Endothelial cell of umbilical vein (primary cell): ENCODE measurements around the gene KCNN3. TPM values are rescaled to one million over a fixed set of nuclear protein-coding genes. Genes with fewer than 3 reads are reported as not detected.

Source experiments
- BruUV-seq: library from RNA; stranded (reverse); fragments of 400-500 nt; replicated peaks from 2 replicates; lab custom pipeline; 2021; lab: Mats Ljungman, UMichigan
- CTCF ChIA-PET: fragments of 300-600, 350-600 bp; sonication (Branson Sonifier 250); formaldehyde crosslinking; loops from one replicate; lab custom pipeline; 2021; ENCODE audit warnings: antibody characterized with exemption, inconsistent platforms; lab: Charles Lee
- POLR2A ChIA-PET: fragments of 300-600, 350-600 bp; sonication (Branson Sonifier 250); formaldehyde crosslinking; loops from one replicate; lab custom pipeline; 2021; ENCODE audit warnings: antibody characterized with exemption, inconsistent platforms; lab: Charles Lee
- DNase-seq: peaks from one replicate; pipeline ENCODE4 v3.0.0-alpha.2; 2011; ENCODE audit warnings: low read depth, low spot score
- FAIRE-seq: peaks from 2 replicates; lab custom pipeline; 2011; peaks lifted over from hg19 to GRCh38; lab: Jason Lieb, UNC
- H2AFZ ChIP-seq: 2 replicates; pipeline ENCODE4 v1.6.0; 2012; ENCODE audit warnings: low read depth, low read length, control low read depth, inconsistent platforms
- H3K27ac ChIP-seq: 2 replicates; pipeline ENCODE4 v1.5.1; 2011; ENCODE audit warnings: low read depth, mild to moderate bottlenecking, control low read depth, low read length, moderate library complexity; ENCODE audit not compliant: insufficient read depth
- H3K27me3 ChIP-seq, 2 experiments: 2 replicates each; pipeline versions ENCODE4 v1.6.0 to v1.6.1; 2011; ENCODE audit warnings: low read length in 2 of 2, mixed read lengths in 1 of 2; ENCODE audit not compliant: control insufficient read depth in 2 of 2, insufficient read depth in 2 of 2
- H3K36me3 ChIP-seq, 2 experiments: 2 replicates in 1 of 2; 3 replicates in 1 of 2; pipeline ENCODE4 v1.5.1; 2011; ENCODE audit warnings: low read length in 2 of 2, mild to moderate bottlenecking in 1 of 2, moderate library complexity in 1 of 2; ENCODE audit not compliant: control insufficient read depth in 2 of 2, insufficient read depth in 2 of 2; ENCODE audit errors: extremely low read depth in 1 of 2
- H3K4me1 ChIP-seq: 3 replicates; pipeline ENCODE4 v1.5.1; 2011; ENCODE audit warnings: mild to moderate bottlenecking, low read length; ENCODE audit not compliant: control insufficient read depth, insufficient read depth; ENCODE audit errors: extremely low read depth
- H3K4me2 ChIP-seq: 2 replicates; pipeline ENCODE4 v1.6.1; 2011; ENCODE audit warnings: low read length, control low read depth, mixed read lengths; ENCODE audit not compliant: insufficient read depth
- H3K4me3 ChIP-seq, 3 experiments: fragments of 200-600 bp in 1 of 3; sonication (generic), shearing (Covaris generic) in 1 of 3; replicated peaks in 1 of 3; 2 replicates each; pipeline ENCODE4 v1.5.1; 2011 to 2016; ENCODE audit warnings: control low read depth in 3 of 3, low read length in 3 of 3, mild to moderate bottlenecking in 2 of 3, inconsistent platforms in 1 of 3, low read depth in 1 of 3, moderate library complexity in 1 of 3; ENCODE audit not compliant: insufficient read depth in 1 of 3
- H3K79me2 ChIP-seq: 2 replicates; pipeline ENCODE4 v1.6.0; 2012; ENCODE audit warnings: low read length, inconsistent platforms; ENCODE audit not compliant: control insufficient read depth, insufficient read depth
- H3K9ac ChIP-seq: replicated peaks from 2 replicates; pipeline ENCODE3; 2011; ENCODE audit warnings: low read length, control low read depth; ENCODE audit not compliant: insufficient read depth; ENCODE audit errors: extremely low read depth
- H3K9me1 ChIP-seq: replicated peaks from 3 replicates; pipeline ENCODE4 v1.6.0; 2011; ENCODE audit warnings: mild to moderate bottlenecking, low read length; ENCODE audit not compliant: control insufficient read depth, insufficient read depth; ENCODE audit errors: extremely low read depth
- H3K9me3 ChIP-seq: replicated peaks from 2 replicates; pipeline ENCODE4 v1.5.1; 2012; ENCODE audit warnings: low read length, inconsistent platforms; ENCODE audit not compliant: control insufficient read depth, insufficient read depth
- H4K20me1 ChIP-seq: replicated peaks from 2 replicates; pipeline ENCODE3; 2011; ENCODE audit warnings: mild to moderate bottlenecking, low read length; ENCODE audit not compliant: control insufficient read depth, insufficient read depth; ENCODE audit errors: extremely low read depth
- EZH2 ChIP-seq: IDR thresholded peaks from 2 replicates; pipeline ENCODE4 v1.6.1; 2012; ENCODE audit warnings: borderline replicate concordance, low read depth, mild to moderate bottlenecking, moderate library complexity, low read length, inconsistent platforms; ENCODE audit not compliant: severe bottlenecking
- FOS ChIP-seq: IDR thresholded peaks from 2 replicates; pipeline ENCODE4 v1.6.1; 2011; ENCODE audit warnings: mild to moderate bottlenecking, low read length, moderate library complexity, borderline replicate concordance; ENCODE audit not compliant: insufficient read depth
- GATA2 ChIP-seq: IDR thresholded peaks from 2 replicates; pipeline ENCODE4 v1.7.0; 2011; ENCODE audit warnings: low read depth, mild to moderate bottlenecking, moderate library complexity, mixed read lengths, low read length; ENCODE audit not compliant: insufficient read length, insufficient read depth
- JUN ChIP-seq: IDR thresholded peaks from 2 replicates; pipeline ENCODE4 v1.6.1; 2011; ENCODE audit warnings: borderline replicate concordance, low read depth; ENCODE audit not compliant: insufficient read length, insufficient read depth
- MYC ChIP-seq: IDR thresholded peaks from one replicate; pipeline ENCODE4 v1.6.1; 2011; ENCODE audit warnings: mild to moderate bottlenecking, low read depth, low read length
- POLR2A ChIP-seq: IDR thresholded peaks from 2 replicates; pipeline ENCODE4 v1.6.1; 2012; ENCODE audit warnings: low read depth, mild to moderate bottlenecking, control low read depth, low read length
- POLR2AphosphoS5 ChIP-seq: IDR thresholded peaks from 2 replicates; pipeline ENCODE4 v1.6.1; 2012; ENCODE audit warnings: low read depth, mild to moderate bottlenecking, control low read depth, low read length, moderate library complexity; ENCODE audit not compliant: insufficient read depth
- dilution Hi-C: fragments of 300-500 bp; cut with MboI; formaldehyde crosslinking; loops from one replicate; pipeline ENCODE4 v1.15.0; 2019; ENCODE audit warnings: low sequenced_read_pairs; ENCODE audit not compliant: extremely low pct_ligation_motif_present
- intact Hi-C: fragments of 100-400 bp; cut with micrococcal nuclease; formaldehyde crosslinking; loops from one replicate; pipeline ENCODE4 v1.10.0; 2022
- polyA plus RNA-seq, 4 experiments: library from polyadenylated mRNA; depleted of rRNA in 3 of 4; stranded (reverse) in 3 of 4; unstranded in 1 of 4; fragments of >200 nt; gene quantifications; 2 replicates each; pipeline versions ENCODE4 v1.2.1 to v1.2.3, GENCODE V29; 2011 to 2012; ENCODE audit warnings: missing spikeins in 1 of 4
- total RNA-seq: library from RNA; stranded (reverse); gene quantifications from 2 replicates; pipeline ENCODE4 v1.2.3, GENCODE V29; 2021
- TF ChIP-seq, protein P1 (sequence below): IDR thresholded peaks from 2 replicates; pipeline ENCODE4 v1.6.1; 2011; ENCODE audit not compliant: insufficient read depth, insufficient read length
- TF ChIP-seq, protein P2 (sequence below), 2 donors: IDR thresholded peaks; 1 replicate in 1 of 2; 2 replicates in 1 of 2; pipeline ENCODE4 v1.5.1; 2011; ENCODE audit warnings: low read length in 2 of 2, mild to moderate bottlenecking in 2 of 2, moderate library complexity in 2 of 2, control low read depth in 1 of 2, inconsistent platforms in 1 of 2, low read depth in 1 of 2; ENCODE audit not compliant: insufficient read depth in 1 of 2; ENCODE audit errors: extremely low read depth in 1 of 2

The KCNN3 gene
- total and polyA plus RNA-seq, 2 donors (not counting 3 experiments of a cell fraction or from before 2014, with no cell fraction given) = 0.91 to 1.1 TPM

DNA sequence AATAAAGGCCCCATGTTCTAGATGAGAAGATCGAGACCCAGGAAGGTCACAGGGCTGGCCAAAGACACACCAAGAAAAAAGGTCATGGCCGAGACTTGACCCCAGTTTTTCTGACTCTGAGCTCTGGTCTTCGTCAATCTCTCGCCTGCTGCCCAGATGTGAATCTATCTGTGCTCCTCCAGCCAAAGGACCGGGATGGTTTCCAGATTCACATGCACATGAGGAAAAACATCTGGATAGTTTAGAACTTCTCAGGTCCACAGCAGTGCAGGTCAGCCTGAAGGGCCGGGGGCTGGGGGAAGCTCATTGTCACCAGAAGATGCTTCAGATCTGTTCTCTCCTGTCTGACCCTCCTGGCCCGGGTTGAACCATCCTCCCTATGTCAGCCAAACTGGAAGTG lies 49.0 kb downstream of the KCNN3 start:
- Histone ChIP-seq H3K9me1 (no peaks in the 10 kb centered on the region), H2AFZ (no peak overlapping the region), H3K4me1 (no peaks in the 10 kb centered on the region), H3K27me3 (no peaks in the 10 kb centered on the region), H3K9ac (no peak overlapping the region), H3K4me2 (no peak overlapping the region), H3K4me3 (no peak overlapping the region), H3K9me3 (no peaks in the 10 kb centered on the region), H3K27ac (no peak overlapping the region), H3K36me3 (no peaks in the 10 kb centered on the region), H4K20me1 (no peaks in the 10 kb centered on the region), H3K79me2 (no peaks in the 10 kb centered on the region)
- FAIRE-seq (no peak), DNase-seq (no peak)
- intact Hi-C loops = no loop called here
- dilution Hi-C loops = no loop called here
- ChIA-PET POLR2A (no interaction called here), CTCF (interaction anchor here (1.0 to 1.4 kb wide), 2 partner anchors 8 to 57 kb away, joined by 3 to 5 read pairs; no protein-coding TSS in a partner anchor)
- TF ChIP-seq POLR2A (no peak), EZH2 (no peak), FOS (no peak), JUN (no peak), GATA2 (no peak), MYC (no peak), POLR2AphosphoS5 (no peak)
- TF ChIP-seq, protein P1, sequence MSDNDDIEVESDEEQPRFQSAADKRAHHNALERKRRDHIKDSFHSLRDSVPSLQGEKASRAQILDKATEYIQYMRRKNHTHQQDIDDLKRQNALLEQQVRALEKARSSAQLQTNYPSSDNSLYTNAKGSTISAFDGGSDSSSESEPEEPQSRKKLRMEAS = no peak
- TF ChIP-seq, protein P2, sequence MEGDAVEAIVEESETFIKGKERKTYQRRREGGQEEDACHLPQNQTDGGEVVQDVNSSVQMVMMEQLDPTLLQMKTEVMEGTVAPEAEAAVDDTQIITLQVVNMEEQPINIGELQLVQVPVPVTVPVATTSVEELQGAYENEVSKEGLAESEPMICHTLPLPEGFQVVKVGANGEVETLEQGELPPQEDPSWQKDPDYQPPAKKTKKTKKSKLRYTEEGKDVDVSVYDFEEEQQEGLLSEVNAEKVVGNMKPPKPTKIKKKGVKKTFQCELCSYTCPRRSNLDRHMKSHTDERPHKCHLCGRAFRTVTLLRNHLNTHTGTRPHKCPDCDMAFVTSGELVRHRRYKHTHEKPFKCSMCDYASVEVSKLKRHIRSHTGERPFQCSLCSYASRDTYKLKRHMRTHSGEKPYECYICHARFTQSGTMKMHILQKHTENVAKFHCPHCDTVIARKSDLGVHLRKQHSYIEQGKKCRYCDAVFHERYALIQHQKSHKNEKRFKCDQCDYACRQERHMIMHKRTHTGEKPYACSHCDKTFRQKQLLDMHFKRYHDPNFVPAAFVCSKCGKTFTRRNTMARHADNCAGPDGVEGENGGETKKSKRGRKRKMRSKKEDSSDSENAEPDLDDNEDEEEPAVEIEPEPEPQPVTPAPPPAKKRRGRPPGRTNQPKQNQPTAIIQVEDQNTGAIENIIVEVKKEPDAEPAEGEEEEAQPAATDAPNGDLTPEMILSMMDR (IDR thresholded peaks at IDR 0.05; ENCODE audit: extremely low read depth in 1 of 2, insufficient read depth in 1 of 2, low read depth in 1 of 2, low read length in 2 of 2) = no peak
- BruUV-seq = no TSS peak
